Left ventricle myocardium superior (tissue), 1 donor: ENCODE data around the gene TEX48. TPM values are rescaled to one million over a fixed set of nuclear protein-coding genes. Genes with fewer than 3 reads are reported as not detected.

Source experiments
- ATAC-seq: fragments of 200-7000 bp; cut with Tn5 transposase; one replicate; pipeline ENCODE4 v1.9.1; 2020; ENCODE audit warnings: mild to moderate bottlenecking, moderate library complexity
- DNase-seq: peaks from one replicate; pipeline ENCODE4 v3.0.0-alpha.2; 2020
- intact Hi-C: fragments of 100-400 bp; cut with micrococcal nuclease; formaldehyde crosslinking; loops from one replicate; pipeline ENCODE4 v1.11.0; 2022
- long read RNA-seq: library from polyadenylated mRNA; unstranded; transcript quantifications from one replicate; pipeline ENCODE4 v2.0.0, GENCODE V29; 2021
- total RNA-seq: library from RNA; stranded (reverse); fragmentation: NEBNext Ultra II Directional; extraction: Animal tissue kit (Norgen Biotek cat#: 25700); gene quantifications from one replicate; pipeline ENCODE4 v1.2.1, GENCODE V29; 2021
- donor health status: DM: no; HTN: yes; CAD: no; lungs with severe emphysema.

Gene TEX48
- not detected for total RNA-seq
- long read RNA-seq = 0 reads

GRCh38 chr9:114681594-114682332 is at the start of gene TEX48:
Gene TEX48 (minus strand): TSS chr9:114682192. CDS start chr9:114671723, 10,469 bp downstream.
- intact Hi-C loops = no loop called here
- ATAC-seq (peak; percentile 57), DNase-seq (no peak)

GRCh38 chr9:114731701-114732100 is 49.7 kb upstream of the TEX48 start:
- no peak for DNase-seq
- ATAC-seq = no peak
- intact Hi-C loops = no loop called here

- DNase-seq (no peak), ATAC-seq (no peak)
- intact Hi-C loops = no loop called here
Observed at GRCh38 chr9:114729706-114730105, 47.7 kb upstream of the TEX48 start.

- intact Hi-C loops = no loop called here
- ATAC-seq (no peak), DNase-seq (no peak)
Observed at GRCh38 chr9:114725930-114726329, 43.9 kb upstream of the TEX48 start.

- intact Hi-C loops = no loop called here
- DNase-seq (no peak), ATAC-seq (no peak)
Observed at GRCh38 chr9:114724744-114725143, 42.8 kb upstream of the TEX48 start.

- intact Hi-C loops = no loop called here
- DNase-seq = no peak
- ATAC-seq = no peak
Observed at GRCh38 chr9:114723931-114724330, 41.9 kb upstream of the TEX48 start.

GRCh38 chr9:114722937-114723620 is 41.1 kb upstream of the TEX48 start:
- intact Hi-C loops = no loop called here
- ATAC-seq (no peak), DNase-seq (no peak)

GRCh38 chr9:114722081-114722621 is 40.2 kb upstream of the TEX48 start:
- no peak for ATAC-seq
- no peak for DNase-seq
- intact Hi-C loops = no loop called here

- no peak for DNase-seq
- intact Hi-C loops = no loop called here
- ATAC-seq = no peak
Observed at GRCh38 chr9:114721491-114722079, 39.6 kb upstream of the TEX48 start.

GRCh38 chr9:114720086-114720676 is 38.2 kb upstream of the TEX48 start:
- ATAC-seq (no peak), DNase-seq (no peak)
- intact Hi-C loops = no loop called here

GRCh38 chr9:114719290-114719689 is 37.3 kb upstream of the TEX48 start:
- ATAC-seq = no peak
- intact Hi-C loops = no loop called here
- DNase-seq = no peak

GRCh38 chr9:114718801-114719221 is 36.8 kb upstream of the TEX48 start:
- ATAC-seq (no peak), DNase-seq (no peak)
- intact Hi-C loops = no loop called here

- intact Hi-C loops = no loop called here
- no peak for DNase-seq
- no peak for ATAC-seq
Observed at GRCh38 chr9:114717908-114718486, 36.0 kb upstream of the TEX48 start.

GRCh38 chr9:114709636-114710035 is 27.6 kb upstream of the TEX48 start:
- intact Hi-C loops = no loop called here
- DNase-seq = no peak
- ATAC-seq = no peak

GRCh38 chr9:114706711-114707110 is 24.7 kb upstream of the TEX48 start:
- intact Hi-C loops = no loop called here
- ATAC-seq = no peak
- DNase-seq = no peak

GRCh38 chr9:114701988-114702387 is 20.0 kb upstream of the TEX48 start:
- ATAC-seq (no peak), DNase-seq (no peak)
- intact Hi-C loops = no loop called here

GRCh38 chr9:114697951-114698351 is 16.0 kb upstream of the TEX48 start:
- intact Hi-C loops = no loop called here
- no peak for ATAC-seq

GRCh38 chr9:114696814-114697544 is 15.0 kb upstream of the TEX48 start:
- ATAC-seq (no peak), DNase-seq (no peak)
- intact Hi-C loops = no loop called here

More at GRCh38 chr9:114697951-114698351, 16.0 kb upstream of the TEX48 start:
- no peak for DNase-seq

GRCh38 chr9:114695948-114696347 is 14.0 kb upstream of the TEX48 start:
- no peak for ATAC-seq
- intact Hi-C loops = no loop called here
- no peak for DNase-seq
